Erythroblast (primary cell): ENCODE results near the gene C2CD2.

Experiments used
- GATA1 ChIP-seq: IDR thresholded peaks from 2 replicates; pipeline ENCODE4 v1.6.1; 2011; ENCODE audit warnings: low read depth, mild to moderate bottlenecking, control low read depth, low read length, moderate library complexity
- POLR2A ChIP-seq: IDR thresholded peaks from 2 replicates; pipeline ENCODE4 v1.6.1; 2011; ENCODE audit warnings: mild to moderate bottlenecking, low read length

DNA sequence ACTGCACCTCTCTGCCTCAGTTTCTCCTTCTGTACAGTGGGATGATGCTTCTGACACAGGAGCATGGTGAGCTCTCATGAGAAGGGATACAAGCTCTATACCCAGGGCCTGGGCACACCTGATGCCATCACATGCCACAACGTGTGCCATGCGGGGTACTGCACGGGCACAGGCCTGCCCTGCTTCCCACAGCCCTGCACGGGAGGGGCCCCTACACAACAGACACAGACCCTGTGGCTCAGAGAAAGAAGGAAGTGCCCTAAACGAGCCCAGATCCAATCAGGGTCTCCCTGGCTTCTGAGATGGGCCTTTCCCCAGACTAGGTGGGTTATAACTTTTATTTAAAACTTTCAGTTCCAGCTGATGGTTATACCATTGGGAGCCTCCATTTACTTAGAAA, 24.6 kb downstream of the C2CD2 start:
- TF ChIP-seq POLR2A (no peak), GATA1 (no peak)
